CD8-positive, alpha-beta memory T cell (primary cell): Measurements from ENCODE around the gene VSTM2B. TPM values are rescaled to one million over a fixed set of nuclear protein-coding genes. Genes with fewer than 3 reads are reported as not detected.

ENCODE experiments used
- CTCF ChIA-PET: fragments of 350-600 bp; sonication (Branson Sonifier 250); formaldehyde crosslinking; loops from one replicate; lab custom pipeline; 2021; ENCODE audit warnings: antibody characterized with exemption; lab: Charles Lee
- POLR2A ChIA-PET: fragments of 350-600 bp; sonication (Branson Sonifier 250); formaldehyde crosslinking; loops from one replicate; lab custom pipeline; 2021; ENCODE audit warnings: antibody characterized with exemption; lab: Charles Lee
- DNase-seq, 5 donors: peaks; one replicate each; pipeline versions ENCODE4 v3.0.0 to v3.0.0-alpha.2; 2020 to 2022; ENCODE audit warnings: mixed read lengths in 1 of 5
- H3K27ac ChIP-seq: one replicate; pipeline ENCODE4 v1.7.0; 2013; ENCODE audit warnings: low read depth, mild to moderate bottlenecking, low read length, moderate library complexity
- H3K27me3 ChIP-seq: 2 replicates; pipeline ENCODE4 v1.7.0; 2013; ENCODE audit warnings: low read length, mild to moderate bottlenecking; ENCODE audit not compliant: insufficient read depth, poor library complexity, severe bottlenecking
- H3K36me3 ChIP-seq: 2 replicates; pipeline ENCODE4 v1.7.0; 2013; ENCODE audit warnings: mild to moderate bottlenecking, low read length, moderate library complexity; ENCODE audit not compliant: insufficient read depth
- H3K4me1 ChIP-seq: 2 replicates; pipeline ENCODE4 v1.7.0; 2013; ENCODE audit warnings: mild to moderate bottlenecking, low read length, moderate library complexity; ENCODE audit not compliant: insufficient read depth
- H3K4me3 ChIP-seq: 2 replicates; pipeline ENCODE4 v1.7.0; 2013; ENCODE audit warnings: mild to moderate bottlenecking, low read length
- H3K9me3 ChIP-seq: 2 replicates; pipeline ENCODE4 v1.7.0; 2013; ENCODE audit warnings: mild to moderate bottlenecking, low read length
- H3K27ac Mint-ChIP-seq, 8 donors: one replicate each; pipeline ENCODE4 v1.8.0; 2020 to 2021; ENCODE audit warnings: mixed read lengths in 8 of 8, mild to moderate bottlenecking in 6 of 8, inconsistent platforms in 3 of 8, moderate library complexity in 3 of 8
- H3K27me3 Mint-ChIP-seq, 2 donors: one replicate each; pipeline ENCODE4 v1.8.0; 2020 to 2021; ENCODE audit warnings: mixed read lengths in 2 of 2, mild to moderate bottlenecking in 1 of 2, moderate library complexity in 1 of 2
- H3K36me3 Mint-ChIP-seq, 3 donors: one replicate each; pipeline ENCODE4 v1.8.0; 2020 to 2021; ENCODE audit warnings: mixed read lengths in 3 of 3, inconsistent platforms in 1 of 3, mild to moderate bottlenecking in 1 of 3
- H3K4me1 Mint-ChIP-seq, 3 donors: one replicate each; pipeline ENCODE4 v1.8.0; 2020 to 2021; ENCODE audit warnings: mixed read lengths in 3 of 3, inconsistent platforms in 1 of 3, mild to moderate bottlenecking in 1 of 3
- H3K4me3 Mint-ChIP-seq, 7 donors: one replicate each; pipeline ENCODE4 v1.8.0; 2020 to 2021; ENCODE audit warnings: mixed read lengths in 7 of 7, mild to moderate bottlenecking in 6 of 7, moderate library complexity in 4 of 7, inconsistent platforms in 2 of 7
- H3K9me3 Mint-ChIP-seq, 5 donors: one replicate each; pipeline ENCODE4 v1.8.0; 2020 to 2022; ENCODE audit warnings: mixed read lengths in 5 of 5, mild to moderate bottlenecking in 3 of 5, moderate library complexity in 2 of 5, inconsistent platforms in 1 of 5
- polyA plus RNA-seq: library from polyadenylated mRNA; unstranded; fragments of 300-500 nt; fragmentation: Illumina TruSeq; gene quantifications from one replicate; pipeline ENCODE4 v1.2.3, GENCODE V29; 2021
- total RNA-seq, 2 experiments: library from RNA; stranded (reverse); gene quantifications; one replicate each; pipeline ENCODE4 v1.2.3, GENCODE V29; 2021

VSTM2B gene
- total and polyA plus RNA-seq, 3 experiments from 2014 or later, result not detected

GRCh38 chr19:29528350-29528945, 2.7 kb downstream of the VSTM2B start:
- no peak overlapping the region for H3K27ac ChIP-seq
- H3K36me3 ChIP-seq, result no peaks in the 10 kb centered on the region
- H3K4me3 Mint-ChIP-seq, result peak overlapping the region; percentile 55 to 81 (median 64)
- peaks cover 26% of the 10 kb centered on the region for H3K27me3 ChIP-seq
- H3K27ac Mint-ChIP-seq, result peak overlapping the region in 1 of 8 donors; percentile 47
- no peaks in the 10 kb centered on the region for H3K36me3 Mint-ChIP-seq
- no peak overlapping the region for H3K4me3 ChIP-seq
- no peaks in the 10 kb centered on the region for H3K9me3 ChIP-seq
- peak; percentile 10 to 60 (median 14) for DNase-seq
- H3K9me3 Mint-ChIP-seq, result no peaks in the 10 kb centered on the region
- ChIA-PET POLR2A (interaction anchor here (0.6 kb wide), 1 partner anchor 62 kb away, joined by 3 read pairs; no protein-coding TSS in a partner anchor), CTCF (interaction anchor here (0.6 to 1.0 kb wide), 2 partner anchors 163 to 792 kb away, joined by 3 read pairs; no protein-coding TSS in a partner anchor)
- H3K4me1 Mint-ChIP-seq, result peaks cover 17 to 41% (median 20%) of the 10 kb centered on the region in 3 donors
- peaks cover 20% of the 10 kb centered on the region for H3K4me1 ChIP-seq
- peaks cover 50 to 66% of the 10 kb centered on the region in 2 donors for H3K27me3 Mint-ChIP-seq

- Mint-ChIP-seq H3K4me3 (peak overlapping the region in 6 of 7 donors; percentile 47 to 79 (median 60)), H3K9me3 (no peaks in the 10 kb centered on the region), H3K4me1 (peaks cover 17 to 41% (median 18%) of the 10 kb centered on the region in 3 donors), H3K27ac (peak overlapping the region in 2 of 8 donors; percentile 52 to 87), H3K27me3 (peaks cover 44 to 65% of the 10 kb centered on the region in 2 donors), H3K36me3 (no peaks in the 10 kb centered on the region)
- H3K4me1 ChIP-seq, result peaks cover 20% of the 10 kb centered on the region
- ChIA-PET POLR2A (no interaction called here), CTCF (interaction anchor here (0.6 to 1.0 kb wide), 2 partner anchors 163 to 792 kb away, joined by 3 read pairs; no protein-coding TSS in a partner anchor)
- H3K4me3 ChIP-seq, result no peak overlapping the region
- H3K27ac ChIP-seq, result no peak overlapping the region
- DNase-seq, result peak in 1 of 5 donors; percentile 44
- no peaks in the 10 kb centered on the region for H3K36me3 ChIP-seq
- no peaks in the 10 kb centered on the region for H3K9me3 ChIP-seq
- peaks cover 24% of the 10 kb centered on the region for H3K27me3 ChIP-seq
Observed at GRCh38 chr19:29528946-29529645, 3.3 kb downstream of the VSTM2B start.

GRCh38 chr19:29529646-29530539, 4.1 kb downstream of the VSTM2B start:
- Mint-ChIP-seq H3K27me3 (peaks cover 44 to 62% of the 10 kb centered on the region in 2 donors), H3K4me3 (peak overlapping the region in 6 of 7 donors; percentile 45 to 69 (median 54))
- peak in 1 of 5 donors; percentile 36 for DNase-seq

GRCh38 chr19:29530540-29531457, 5.0 kb downstream of the VSTM2B start:
- H3K36me3 ChIP-seq, result no peaks in the 10 kb centered on the region
- POLR2A ChIA-PET, result no interaction called here
- H3K9me3 ChIP-seq, result no peaks in the 10 kb centered on the region
- H3K27ac ChIP-seq, result no peak overlapping the region
- Mint-ChIP-seq H3K9me3 (no peaks in the 10 kb centered on the region), H3K36me3 (no peaks in the 10 kb centered on the region), H3K4me1 (peaks cover 16 to 31% (median 17%) of the 10 kb centered on the region in 3 donors), H3K27me3 (peaks cover 44 to 60% of the 10 kb centered on the region in 2 donors), H3K4me3 (peak overlapping the region in 3 of 7 donors; percentile 11 to 52 (median 28)), H3K27ac (no peak overlapping the region)
- H3K4me1 ChIP-seq, result peaks cover 20% of the 10 kb centered on the region
- no peak overlapping the region for H3K4me3 ChIP-seq
- peak in 1 of 5 donors; percentile 17 for DNase-seq
- peaks cover 19% of the 10 kb centered on the region for H3K27me3 ChIP-seq
- CTCF ChIA-PET, result no interaction called here

More at GRCh38 chr19:29529646-29530539, 4.1 kb downstream of the VSTM2B start:
- peaks cover 20% of the 10 kb centered on the region for H3K4me1 ChIP-seq
- CTCF ChIA-PET, result no interaction called here
- H3K4me3 ChIP-seq, result no peak overlapping the region
- H3K36me3 Mint-ChIP-seq, result no peaks in the 10 kb centered on the region
- no peaks in the 10 kb centered on the region for H3K9me3 ChIP-seq
- H3K27ac Mint-ChIP-seq, result peak overlapping the region in 1 of 8 donors; percentile 52
- POLR2A ChIA-PET, result no interaction called here
- H3K4me1 Mint-ChIP-seq, result peaks cover 17 to 36% (median 17%) of the 10 kb centered on the region in 3 donors
- H3K9me3 Mint-ChIP-seq, result no peaks in the 10 kb centered on the region
- peaks cover 19% of the 10 kb centered on the region for H3K27me3 ChIP-seq
- H3K36me3 ChIP-seq, result no peaks in the 10 kb centered on the region
- H3K27ac ChIP-seq, result no peak overlapping the region

GRCh38 chr19:29531458-29532025, 5.7 kb downstream of the VSTM2B start:
- CTCF ChIA-PET, result interaction anchor here (0.9 kb wide), 1 partner anchor 9 kb away, joined by 3 read pairs; no protein-coding TSS in a partner anchor
- Mint-ChIP-seq H3K36me3 (no peaks in the 10 kb centered on the region), H3K27me3 (peaks cover 44 to 60% of the 10 kb centered on the region in 2 donors), H3K4me3 (peak overlapping the region in 2 of 7 donors; percentile 6 to 11), H3K27ac (no peak overlapping the region), H3K9me3 (no peaks in the 10 kb centered on the region), H3K4me1 (peaks cover 16 to 31% (median 17%) of the 10 kb centered on the region in 3 donors)
- Histone ChIP-seq H3K27ac (no peak overlapping the region), H3K4me1 (peaks cover 20% of the 10 kb centered on the region), H3K9me3 (no peaks in the 10 kb centered on the region), H3K36me3 (no peaks in the 10 kb centered on the region), H3K4me3 (no peak overlapping the region), H3K27me3 (peaks cover 19% of the 10 kb centered on the region)
- DNase-seq, result peak in 1 of 5 donors; percentile 26
- POLR2A ChIA-PET, result no interaction called here

GRCh38 chr19:29532097-29532496, 6.3 kb downstream of the VSTM2B start:
- Histone ChIP-seq H3K27ac (no peak overlapping the region), H3K4me3 (no peak overlapping the region), H3K9me3 (no peaks in the 10 kb centered on the region), H3K27me3 (peaks cover 17% of the 10 kb centered on the region), H3K36me3 (no peaks in the 10 kb centered on the region), H3K4me1 (peaks cover 18% of the 10 kb centered on the region)
- Mint-ChIP-seq H3K9me3 (no peaks in the 10 kb centered on the region), H3K27ac (no peak overlapping the region), H3K27me3 (peaks cover 44 to 60% of the 10 kb centered on the region in 2 donors), H3K4me3 (no peak overlapping the region), H3K36me3 (no peaks in the 10 kb centered on the region), H3K4me1 (peaks cover 16 to 29% (median 17%) of the 10 kb centered on the region in 3 donors)
- no peak for DNase-seq
- ChIA-PET POLR2A (no interaction called here), CTCF (interaction anchor here (0.9 kb wide), 1 partner anchor 10 kb away, joined by 3 read pairs; no protein-coding TSS in a partner anchor)
